GM18507 (cell line): ENCODE data around the gene KCNQ5.

ENCODE experiments used
- DNase-seq: peaks from one replicate; pipeline ENCODE4 v3.0.0; 2011; ENCODE audit warnings: low read depth; ENCODE audit not compliant: insufficient read length; ENCODE audit errors: extremely low spot score
- FAIRE-seq: peaks from 2 replicates; lab custom pipeline; 2011; peaks lifted over from hg19 to GRCh38; lab: Jason Lieb, UNC

The KCNQ5 gene

DNA sequence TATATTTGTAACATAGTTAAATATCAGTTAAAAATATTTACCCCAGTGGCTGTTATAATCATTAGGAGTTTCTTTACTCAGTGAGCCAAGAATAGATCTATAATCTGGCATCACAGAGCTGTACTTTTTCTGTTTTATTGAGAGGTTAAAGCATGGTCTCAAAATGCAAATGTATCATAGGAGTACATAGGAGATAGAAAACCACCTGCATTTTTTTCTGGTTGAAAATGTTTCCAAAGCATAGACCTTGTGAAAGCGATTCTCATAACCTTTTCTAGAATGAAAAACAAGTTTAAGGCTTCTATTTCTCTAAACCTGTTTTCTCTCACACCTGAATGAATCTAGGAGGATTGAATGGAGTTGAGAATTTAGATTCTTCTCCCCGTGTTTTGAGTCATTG, 14.4 kb downstream of the KCNQ5 start:
- FAIRE-seq (peak; percentile 55), DNase-seq (no peak)

DNA sequence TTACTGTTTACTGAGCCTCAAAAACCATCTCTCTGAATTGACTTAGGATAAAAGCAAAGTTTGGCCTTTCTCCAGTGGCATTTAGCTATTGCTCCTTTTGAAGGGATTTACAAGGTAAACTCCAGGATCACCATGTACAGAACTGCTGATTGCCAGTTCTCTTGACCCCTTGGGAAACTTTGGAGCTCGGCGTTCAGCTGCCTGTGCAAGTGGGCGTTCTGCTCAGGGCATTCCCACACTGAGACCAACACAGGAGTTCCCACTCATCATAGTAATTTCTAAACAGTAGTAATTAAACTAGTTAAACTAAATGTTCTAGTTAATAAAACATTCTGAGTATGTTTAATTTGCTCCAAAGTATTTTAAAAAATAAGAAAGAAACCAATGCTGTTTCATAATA, 14.9 kb downstream of the KCNQ5 start:
- DNase-seq = no peak
- FAIRE-seq = no peak

DNA sequence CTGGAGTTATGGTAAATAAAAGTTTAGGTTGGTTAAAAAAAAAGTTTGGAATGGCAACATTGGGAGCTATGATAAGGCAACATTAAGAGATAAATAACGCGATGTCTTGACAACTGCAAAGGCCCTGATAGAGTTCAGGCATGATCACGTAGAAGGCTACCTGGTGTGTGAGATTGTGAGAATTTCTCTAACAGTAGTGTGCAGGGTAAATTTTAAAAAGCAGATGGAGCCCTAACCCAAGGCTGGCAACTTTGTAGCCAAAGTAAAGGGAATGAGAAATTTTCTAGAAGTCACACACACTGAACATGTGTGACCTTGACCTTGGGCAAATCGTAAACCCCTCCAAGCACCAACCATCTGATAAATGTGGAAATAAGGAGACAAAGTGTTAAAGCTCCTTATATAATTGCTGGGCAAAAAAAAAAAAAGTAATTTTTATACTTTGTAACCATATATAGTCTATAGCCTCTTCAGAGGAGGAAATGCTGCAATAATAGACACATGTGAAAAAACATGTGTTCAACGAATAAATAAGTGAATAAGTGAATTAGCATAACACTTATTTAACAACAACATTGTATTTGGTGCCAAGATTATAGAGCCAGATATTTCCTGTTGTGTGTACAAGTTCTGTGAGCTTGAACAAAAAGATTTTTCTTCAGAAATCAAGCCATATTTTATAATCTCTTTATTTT, 18.2 kb downstream of the KCNQ5 start:
- DNase-seq = no peak
- no peak for FAIRE-seq

DNA sequence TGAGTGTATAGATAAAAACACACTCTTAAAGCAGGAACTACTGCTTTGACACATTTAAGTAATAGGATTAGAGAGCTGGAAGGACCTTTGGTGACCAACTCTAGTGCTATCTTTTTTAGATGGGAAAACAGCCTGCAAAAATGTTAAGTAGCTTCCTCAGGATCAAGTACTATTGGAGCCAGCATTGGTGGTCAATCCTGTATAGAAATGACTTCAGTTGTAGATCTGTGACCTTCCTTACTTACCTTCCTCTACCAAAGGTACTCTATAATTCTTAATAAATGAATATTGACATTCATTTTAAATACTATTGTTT, 18.7 kb downstream of the KCNQ5 start:
- DNase-seq = no peak
- FAIRE-seq = no peak

DNA sequence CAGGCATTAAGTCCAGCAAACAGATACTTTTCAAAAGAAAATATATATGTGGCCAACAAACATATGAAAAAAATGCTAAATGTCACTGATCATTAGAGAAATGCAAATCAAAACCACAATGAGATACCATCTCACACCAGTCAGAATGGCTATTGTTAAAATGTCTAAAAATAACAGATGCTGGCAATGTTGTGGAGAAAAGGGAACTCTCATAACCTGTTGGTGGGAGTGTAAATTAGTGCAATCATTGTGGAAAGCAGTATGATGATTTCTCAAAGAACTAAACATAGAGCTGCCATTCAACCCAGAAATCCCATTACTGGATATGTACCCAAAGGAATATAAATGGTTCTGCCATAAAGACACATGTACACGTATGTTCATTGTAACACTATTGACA, 20.6 kb downstream of the KCNQ5 start:
- DNase-seq (no peak), FAIRE-seq (peak; percentile 71)

DNA sequence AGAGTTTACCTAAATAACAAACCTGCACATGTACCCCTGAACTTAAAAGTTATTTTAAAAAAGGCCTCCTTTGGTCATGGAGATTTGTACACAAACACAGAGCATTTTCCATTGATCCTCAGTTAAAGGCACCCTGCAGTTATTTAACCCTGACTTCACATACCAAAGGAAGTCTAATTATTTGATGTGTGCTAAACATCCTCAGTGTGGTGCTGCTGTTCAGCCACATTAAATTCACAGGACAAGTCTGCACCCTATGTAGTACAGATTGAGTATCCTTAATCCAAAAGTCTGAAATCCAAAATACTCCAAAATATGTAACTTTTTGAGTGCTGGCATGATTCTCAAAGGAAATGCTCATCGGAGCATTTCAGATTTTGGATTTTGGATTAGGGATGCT, 21.4 kb downstream of the KCNQ5 start:
- peak; percentile 56 for FAIRE-seq
- no peak for DNase-seq

DNA sequence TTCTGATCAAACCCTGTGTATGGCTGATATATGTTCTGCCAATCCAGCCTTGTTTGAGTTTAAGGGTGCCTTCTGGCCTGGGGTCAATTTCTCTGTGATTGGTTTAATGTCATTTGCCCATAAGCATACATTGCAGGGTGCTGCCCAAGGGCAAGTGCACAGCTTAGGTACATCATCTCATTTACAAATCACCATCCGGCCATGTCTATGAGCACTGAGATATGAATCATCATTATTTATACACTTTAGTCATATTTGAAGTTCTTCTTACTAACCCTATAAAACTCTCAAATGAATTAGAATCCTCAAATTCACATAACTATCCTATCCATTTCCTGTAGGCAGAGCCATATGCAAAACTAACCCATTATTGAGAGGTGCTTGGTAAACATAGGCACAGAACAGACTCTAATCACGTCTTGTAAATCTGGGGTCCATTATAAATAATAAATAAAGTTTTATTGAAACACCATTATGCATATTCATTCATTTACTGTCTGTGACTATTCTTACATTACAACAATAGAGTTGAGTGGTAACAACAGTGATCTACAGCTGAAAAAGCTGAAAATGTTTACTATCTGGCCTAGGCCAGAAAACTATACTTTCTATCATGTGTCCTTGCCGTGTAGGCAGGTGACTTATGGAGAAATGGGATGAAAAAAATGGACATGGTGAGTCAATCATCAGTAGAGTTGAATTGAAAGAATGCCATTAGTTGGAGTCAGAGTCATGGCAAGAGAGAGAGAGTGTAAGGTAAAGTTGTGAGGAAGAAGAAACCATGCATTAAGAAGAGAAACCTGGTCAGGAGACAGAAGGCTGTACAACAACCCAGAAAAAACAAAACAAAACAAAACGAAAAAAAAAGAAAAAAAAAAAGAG, 25.0 kb downstream of the KCNQ5 start:
- FAIRE-seq (no peak), DNase-seq (no peak)

DNA sequence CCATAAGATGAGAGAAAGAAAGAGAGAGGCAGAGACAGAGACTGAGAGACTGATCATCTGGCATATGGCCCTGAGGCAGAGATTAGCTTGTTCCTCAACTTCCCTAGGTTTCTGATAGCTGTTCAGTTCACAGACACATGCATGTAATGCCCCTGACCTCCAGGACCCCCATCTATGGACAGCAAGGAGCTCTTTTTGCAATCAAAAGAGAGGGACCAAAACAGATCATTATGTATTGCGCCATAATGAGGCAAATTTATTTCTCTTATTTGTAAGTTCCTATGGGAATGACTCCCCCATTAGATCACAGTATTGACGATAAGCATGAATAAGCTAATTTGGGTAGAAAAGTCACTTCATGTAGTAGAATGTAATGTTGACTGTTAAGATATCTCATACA, 25.6 kb downstream of the KCNQ5 start:
- FAIRE-seq (no peak), DNase-seq (no peak)

DNA sequence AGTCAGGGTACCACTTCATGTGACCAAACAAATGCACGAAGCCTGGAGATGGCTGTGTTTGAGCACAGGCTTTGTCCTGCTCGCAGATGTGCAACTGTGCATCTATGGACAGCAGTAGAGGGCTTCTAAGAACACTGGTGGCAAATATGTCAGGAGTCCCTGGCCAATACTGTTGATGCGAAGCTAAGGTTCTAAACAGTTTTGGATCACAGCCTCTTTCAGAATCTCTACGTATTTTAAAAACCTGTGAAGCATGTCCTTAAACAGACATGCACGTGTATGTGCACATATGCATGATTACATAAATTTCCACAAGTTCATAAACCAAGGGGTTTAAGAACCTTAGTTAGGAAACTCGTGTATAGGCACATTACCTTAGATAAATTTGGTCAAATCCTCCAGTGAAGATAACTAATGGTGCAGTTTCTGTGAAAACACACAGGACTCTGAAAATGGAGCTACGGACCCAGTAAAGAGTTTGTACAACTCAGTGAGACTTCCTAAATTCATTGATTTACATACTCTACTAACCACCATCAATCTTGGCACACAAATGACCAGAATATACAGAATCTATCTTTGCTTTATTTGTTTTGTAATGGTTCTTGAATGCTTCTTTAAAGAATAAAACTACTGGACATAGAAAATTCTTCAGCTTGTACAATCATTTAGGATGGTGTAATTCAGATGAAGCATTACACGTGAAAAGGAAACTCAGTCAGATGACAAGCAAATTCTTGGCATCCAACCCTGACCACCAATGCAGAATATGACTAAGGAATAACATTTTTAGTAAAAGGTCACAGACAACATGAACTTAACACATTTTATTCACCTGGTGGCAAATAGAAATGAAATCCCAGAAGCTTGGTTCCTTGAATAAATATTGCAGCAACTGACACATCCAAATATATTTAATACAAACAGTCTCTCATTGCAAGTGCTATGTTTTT, 27.4 kb downstream of the KCNQ5 start:
- no peak for DNase-seq
- FAIRE-seq = peak; percentile 90

DNA sequence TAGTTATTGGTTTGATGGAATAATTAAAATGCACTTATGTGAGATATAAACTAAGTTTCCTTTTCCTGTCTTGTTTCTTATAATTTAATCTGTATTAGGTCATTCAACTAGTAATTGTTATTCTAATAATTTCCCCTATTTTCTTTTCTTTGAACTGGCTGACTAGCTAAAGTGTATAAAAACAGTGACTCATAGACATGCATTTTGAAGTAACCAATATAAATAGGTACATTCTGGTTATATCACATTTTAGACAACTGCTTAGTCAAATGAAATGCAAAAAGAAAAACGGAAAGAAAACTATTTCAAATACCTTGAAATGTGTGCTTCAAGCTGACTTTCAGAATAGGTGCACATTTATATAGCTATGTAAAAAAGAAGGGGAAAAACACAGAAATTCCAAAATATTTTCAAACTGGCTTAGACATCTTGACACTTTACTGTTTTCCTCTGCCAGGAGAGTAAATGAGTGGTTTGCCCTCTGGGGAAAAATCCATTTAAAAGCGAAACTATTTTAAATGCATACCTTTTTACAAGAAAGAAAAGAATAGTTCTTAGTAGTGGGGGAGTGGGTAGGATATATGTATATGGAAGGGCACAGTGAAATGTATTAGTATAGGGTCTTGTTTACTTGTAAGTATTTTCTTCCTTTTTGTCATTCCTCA, 28.3 kb downstream of the KCNQ5 start:
- DNase-seq = no peak
- no peak for FAIRE-seq

DNA sequence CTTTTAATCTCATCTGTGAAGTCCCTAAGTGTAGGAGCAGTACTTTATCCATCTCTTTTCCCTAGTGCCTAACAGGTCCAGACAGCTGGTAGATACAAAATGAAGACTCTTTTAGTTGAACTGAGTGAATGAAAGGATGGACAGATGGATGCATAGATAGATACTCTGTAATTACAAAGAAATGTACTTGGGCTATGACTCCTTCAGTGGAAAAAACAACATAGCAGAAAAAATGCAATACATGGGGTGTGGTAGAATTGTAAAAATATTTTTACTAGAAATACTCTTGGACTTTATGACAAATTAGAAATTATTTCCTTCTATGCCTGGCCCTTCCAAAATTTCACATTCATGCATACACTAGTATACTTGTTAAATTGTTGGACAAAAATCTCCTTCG, 29.3 kb downstream of the KCNQ5 start:
- DNase-seq = no peak
- no peak for FAIRE-seq

DNA sequence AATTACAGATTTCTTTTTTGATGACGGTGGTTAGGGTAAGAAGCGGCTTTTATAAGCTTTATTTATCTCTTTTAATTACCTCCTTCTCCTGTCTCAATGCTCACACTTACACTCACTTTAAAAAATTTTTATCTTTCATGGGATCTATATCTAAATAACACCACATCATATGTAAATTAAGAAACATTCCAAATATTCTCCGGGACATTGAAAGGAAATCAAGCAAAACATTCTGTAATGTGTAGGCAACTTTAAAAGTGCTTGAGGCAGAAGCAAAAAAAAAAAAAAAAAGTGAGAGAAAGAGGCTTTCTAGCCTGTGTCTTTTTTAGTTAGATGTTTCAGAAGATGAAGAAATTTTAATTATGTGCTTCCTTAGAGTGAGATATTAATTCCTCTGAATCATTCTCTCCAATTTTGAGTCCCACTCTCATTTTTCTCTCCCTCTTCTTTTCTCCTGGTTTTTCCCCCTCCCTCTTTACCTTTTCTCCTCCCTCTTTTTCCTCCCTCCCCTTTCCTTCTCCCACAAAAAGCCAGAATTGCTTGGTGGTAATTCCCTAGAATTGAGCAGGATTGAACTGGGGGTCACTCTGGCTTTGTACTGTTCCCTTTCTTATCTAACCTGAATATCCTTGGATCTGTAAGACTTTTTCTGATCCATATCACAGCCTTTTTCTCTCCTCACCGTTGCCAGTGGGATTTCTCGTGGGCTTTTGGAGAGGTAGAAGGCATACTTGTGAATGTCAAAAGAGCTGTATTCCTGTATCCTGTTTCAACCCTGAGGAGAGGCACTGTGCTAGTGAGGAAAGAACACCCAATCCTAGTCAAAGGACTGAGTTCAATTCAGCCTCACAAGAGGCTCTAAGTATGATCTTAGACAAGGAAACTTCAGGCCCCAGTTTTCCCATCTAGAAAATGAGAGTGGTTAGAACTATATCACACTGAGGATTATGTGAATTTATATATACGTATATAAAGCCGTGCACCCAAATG, 30.4 kb downstream of the KCNQ5 start:
- DNase-seq (no peak), FAIRE-seq (no peak)

DNA sequence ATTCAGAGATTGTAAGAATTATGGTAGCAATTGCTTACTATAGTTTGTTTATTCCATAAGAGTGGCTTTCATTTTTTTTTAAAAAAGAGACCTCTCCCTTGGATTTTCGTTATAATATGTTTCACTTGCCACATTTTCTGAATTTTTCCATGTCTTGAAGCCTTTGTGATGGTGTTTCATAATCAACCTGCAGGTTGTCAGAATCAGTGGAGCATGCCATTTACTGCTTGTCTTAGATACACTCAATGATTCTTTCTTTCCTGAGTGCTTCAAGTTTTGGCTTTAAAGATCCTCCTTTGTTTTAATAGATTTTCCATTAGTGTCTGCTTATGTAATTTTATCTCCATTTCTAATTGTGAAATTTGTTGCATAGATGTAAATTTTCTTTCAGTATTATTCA, 31.2 kb downstream of the KCNQ5 start:
- peak; percentile 74 for FAIRE-seq
- no peak for DNase-seq

DNA sequence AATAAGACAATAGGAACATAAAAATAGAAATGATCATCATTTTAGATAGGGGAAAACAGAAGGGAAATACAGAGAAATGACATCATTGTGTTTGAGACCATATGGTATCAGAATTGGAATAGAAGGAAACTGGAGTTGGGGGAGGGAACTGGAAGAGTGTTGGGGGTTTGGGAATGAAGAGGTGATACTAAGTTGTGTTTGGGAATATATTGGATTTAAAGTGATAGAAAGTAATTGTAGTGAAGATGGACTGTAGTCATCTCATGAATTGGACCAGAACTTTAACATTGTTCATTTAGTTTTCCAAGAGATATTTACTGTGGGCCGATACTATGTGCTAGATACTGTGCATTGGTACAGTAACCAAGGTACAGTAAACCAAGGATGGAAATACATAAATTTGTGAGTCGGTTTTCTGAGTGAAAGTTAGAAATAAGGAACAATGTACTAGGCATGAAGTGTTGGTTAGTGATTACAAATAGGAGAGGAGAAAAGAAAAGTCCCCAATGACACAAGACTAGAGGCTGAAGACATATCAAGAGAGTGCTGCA, 32.3 kb downstream of the KCNQ5 start:
- no peak for DNase-seq
- peak; percentile 65 for FAIRE-seq

DNA sequence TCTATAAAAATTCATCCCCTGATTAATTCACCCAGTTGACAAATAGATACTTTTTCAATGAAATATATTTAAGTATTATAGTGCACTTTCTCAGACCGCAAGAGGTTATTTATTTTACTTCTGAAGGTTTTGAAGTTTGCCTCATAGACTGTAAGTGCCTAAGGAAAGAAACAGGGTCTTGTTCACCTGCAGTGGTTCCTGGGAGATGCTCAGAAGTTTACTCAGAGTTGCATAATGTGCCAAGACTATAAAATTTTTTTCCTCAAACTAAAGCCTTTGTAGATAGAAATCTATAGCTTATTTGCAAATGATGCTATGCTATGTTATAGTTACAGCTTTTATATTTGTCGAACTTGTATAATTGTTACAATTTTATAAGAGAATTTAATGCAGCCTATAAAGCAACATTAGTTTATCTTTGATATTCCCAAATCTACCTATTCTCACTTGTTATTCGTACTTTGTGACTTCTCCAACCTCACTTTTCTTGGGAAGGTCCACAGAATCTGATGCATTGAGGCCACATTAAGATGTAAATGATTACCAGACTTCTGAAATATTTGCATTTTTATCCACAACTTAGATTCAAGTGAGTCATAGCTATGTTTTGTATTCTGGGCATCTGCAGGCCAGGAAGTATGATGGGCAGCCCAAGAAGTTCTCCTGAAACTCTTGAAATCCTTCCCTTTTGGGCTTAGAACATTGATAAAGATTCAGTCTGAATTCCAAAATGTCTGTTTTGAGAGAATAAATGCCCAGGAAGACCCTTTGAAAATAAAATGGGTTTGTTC, 35.7 kb downstream of the KCNQ5 start:
- DNase-seq = no peak
- FAIRE-seq = no peak

DNA sequence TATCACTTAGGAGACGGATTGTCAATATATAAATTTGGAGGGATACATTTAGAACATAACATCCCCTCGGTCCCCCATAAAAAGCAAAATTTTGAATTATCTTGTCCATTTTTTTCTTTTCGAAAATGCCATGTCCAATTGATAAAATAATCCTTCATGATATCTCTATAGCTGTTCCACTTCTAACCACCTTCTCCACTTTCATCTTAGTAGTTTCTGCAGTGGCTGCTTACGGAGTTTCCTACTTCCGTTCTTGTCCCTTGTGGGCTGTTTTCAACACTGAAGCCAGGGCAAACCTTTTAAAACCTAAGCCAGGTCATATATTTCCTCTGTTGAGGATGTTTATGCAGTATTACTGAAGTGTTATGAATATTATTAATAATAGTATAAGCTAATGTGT, 37.9 kb downstream of the KCNQ5 start:
- DNase-seq (no peak), FAIRE-seq (no peak)

DNA sequence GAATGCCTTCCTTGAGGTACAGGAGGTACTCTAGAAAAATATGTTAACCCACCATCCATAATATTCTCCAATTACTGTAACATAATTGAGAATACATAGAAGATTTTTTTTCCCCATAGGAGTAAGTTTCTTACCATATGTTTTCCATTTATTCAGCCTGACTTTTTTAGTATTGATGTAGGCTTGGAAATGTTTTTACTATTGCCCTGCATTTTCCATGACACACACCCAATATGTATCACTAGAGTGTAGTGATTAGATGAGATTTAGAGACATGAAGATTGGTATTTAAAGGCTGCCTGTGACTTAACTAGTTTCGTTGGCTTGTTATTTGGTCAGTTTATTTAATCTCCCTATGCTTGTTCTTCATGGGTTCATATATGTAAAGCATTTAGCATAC, 39.5 kb downstream of the KCNQ5 start:
- no peak for FAIRE-seq
- DNase-seq = no peak

DNA sequence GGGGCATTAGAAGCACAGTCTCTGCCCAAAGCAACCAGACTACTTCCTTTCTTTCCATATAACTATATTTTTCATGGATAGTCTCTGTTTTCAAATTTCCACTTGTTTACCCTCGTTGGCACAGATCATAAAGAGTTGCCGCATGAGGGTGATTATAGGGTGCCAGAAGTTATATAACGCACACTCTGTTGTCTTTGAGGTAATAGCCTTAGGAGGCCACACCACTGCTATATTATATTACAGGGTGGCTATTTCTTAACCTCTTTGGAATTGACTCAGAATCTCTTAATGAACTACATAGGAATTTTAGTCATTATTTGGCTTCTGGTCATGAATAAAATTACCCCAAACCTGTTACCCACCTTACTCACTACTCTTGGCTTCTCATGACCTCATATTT, 43.7 kb downstream of the KCNQ5 start:
- no peak for FAIRE-seq

More for the DNA sequence above, 43.7 kb downstream of the KCNQ5 start:
- DNase-seq = no peak
